Neural cell (in vitro differentiated cells): ENCODE data around the gene PARP11. TPM values are rescaled to one million over a fixed set of nuclear protein-coding genes. Genes with fewer than 3 reads are reported as not detected.

ENCODE experiments used
- H2AFZ ChIP-seq: fragments of 200-600, 300-800 bp; sonication (generic), shearing (Covaris generic); 2 replicates; pipeline ENCODE4 v1.6.0; 2014; ENCODE audit warnings: low read depth, mild to moderate bottlenecking, antibody characterized with exemption, low read length, moderate library complexity
- H3F3A ChIP-seq: fragments of 200-600 bp; shearing (Covaris generic); 2 replicates; pipeline ENCODE4 v1.6.1; 2016; ENCODE audit warnings: mild to moderate bottlenecking, moderate library complexity, mixed read lengths, antibody characterized with exemption, low read length; ENCODE audit not compliant: insufficient read depth, poor library complexity, severe bottlenecking
- H3K27ac ChIP-seq: fragments of 200-600, 300-800 bp; sonication (generic), shearing (Covaris generic); 2 replicates; pipeline ENCODE4 v1.5.1; 2014; ENCODE audit warnings: mild to moderate bottlenecking, low read length, moderate library complexity
- H3K27me3 ChIP-seq: fragments of 300-800, 200-600 bp; sonication (generic), shearing (Covaris generic); 2 replicates; pipeline ENCODE4 v1.6.0; 2014; ENCODE audit warnings: mild to moderate bottlenecking, low read depth, low read length, moderate library complexity; ENCODE audit not compliant: insufficient read depth
- H3K36me3 ChIP-seq: fragments of 300-800, 200-600 bp; sonication (generic), shearing (Covaris generic); 2 replicates; pipeline ENCODE4 v1.5.1; 2014; ENCODE audit warnings: mild to moderate bottlenecking, antibody characterized with exemption, low read length, moderate library complexity; ENCODE audit not compliant: insufficient read depth
- H3K4me2 ChIP-seq: fragments of 300-800, 200-600 bp; sonication (generic), shearing (Covaris generic); 2 replicates; pipeline ENCODE4 v1.6.0; 2014; ENCODE audit warnings: mild to moderate bottlenecking, low read length
- H3K4me3 ChIP-seq: fragments of 300-800, 200-600 bp; sonication (generic), shearing (Covaris generic); 2 replicates; pipeline ENCODE4 v1.5.1; 2014; ENCODE audit warnings: mild to moderate bottlenecking, low read length, moderate library complexity
- H3K79me2 ChIP-seq: fragments of 200-600 bp; shearing (Covaris generic); replicated peaks from 2 replicates; pipeline ENCODE4 v1.6.0; 2014; ENCODE audit warnings: mild to moderate bottlenecking, low read length, moderate library complexity; ENCODE audit not compliant: insufficient read depth
- H3K9ac ChIP-seq: fragments of 300-800, 200-600 bp; sonication (generic), shearing (Covaris generic); 2 replicates; pipeline ENCODE4 v1.6.1; 2016; ENCODE audit warnings: mild to moderate bottlenecking, low read length, mixed read lengths
- H3K9me2 ChIP-seq: fragments of 200-600 bp; shearing (Covaris generic); 2 replicates; pipeline ENCODE4 v1.6.1; 2016; ENCODE audit warnings: mild to moderate bottlenecking, low read length, mixed read lengths; ENCODE audit not compliant: insufficient read depth
- H3K9me3 ChIP-seq: fragments of 200-600, 300-800 bp; sonication (generic), shearing (Covaris generic); 2 replicates; pipeline ENCODE4 v1.6.1; 2016; ENCODE audit warnings: mild to moderate bottlenecking, mixed run types, low read length, moderate library complexity, mixed read lengths
- H4K20me1 ChIP-seq: fragments of 200-600 bp; shearing (Covaris generic); 2 replicates; pipeline ENCODE4 v1.6.1; 2016; ENCODE audit warnings: mild to moderate bottlenecking, mixed run types; ENCODE audit not compliant: insufficient read depth
- CTCF ChIP-seq: fragments of 450-650 bp; IDR thresholded peaks from 2 replicates; pipeline ENCODE4 v1.5.1; 2014; ENCODE audit warnings: antibody characterized with exemption, mild to moderate bottlenecking, moderate library complexity; ENCODE audit not compliant: poor library complexity, severe bottlenecking
- EP300 ChIP-seq: fragments of 450-650 bp; conservative IDR thresholded peaks from 2 replicates; pipeline ENCODE4 v1.6.1; 2014; ENCODE audit warnings: antibody characterized with exemption, mild to moderate bottlenecking, moderate library complexity; ENCODE audit not compliant: poor library complexity, severe bottlenecking
- EZH2 ChIP-seq: fragments of 200-600, 300-800 bp; shearing (Covaris generic), sonication (generic); IDR thresholded peaks from 2 replicates; pipeline ENCODE4 v1.6.1; 2014; ENCODE audit warnings: antibody characterized with exemption, low read length, borderline replicate concordance, mild to moderate bottlenecking; ENCODE audit not compliant: insufficient read depth, poor library complexity, severe bottlenecking
- MXI1 ChIP-seq: fragments of 450-650 bp; conservative IDR thresholded peaks from 2 replicates; pipeline ENCODE4 v1.6.1; 2014; ENCODE audit warnings: antibody characterized with exemption, mild to moderate bottlenecking; ENCODE audit not compliant: poor library complexity, severe bottlenecking
- POLR2AphosphoS5 ChIP-seq: IDR thresholded peaks from 2 replicates; pipeline ENCODE4 v1.6.1; 2012
- RAD21 ChIP-seq: fragments of 450-650 bp; conservative IDR thresholded peaks from 2 replicates; pipeline ENCODE4 v1.6.1; 2014; ENCODE audit warnings: antibody characterized with exemption, mild to moderate bottlenecking, moderate library complexity
- REST ChIP-seq: IDR thresholded peaks from 2 replicates; pipeline ENCODE4 v1.6.1; 2012; ENCODE audit warnings: borderline replicate concordance
- SMC3 ChIP-seq: fragments of 450-650 bp; conservative IDR thresholded peaks from 2 replicates; pipeline ENCODE4 v1.6.1; 2014; ENCODE audit warnings: antibody characterized with exemption, mild to moderate bottlenecking, moderate library complexity; ENCODE audit not compliant: poor library complexity
- TAF1 ChIP-seq: IDR thresholded peaks from 2 replicates; pipeline ENCODE4 v1.6.1; 2012; ENCODE audit warnings: low read depth
- polyA plus RNA-seq: library from polyadenylated mRNA; depleted of rRNA; stranded (reverse); fragments of >200 nt; gene quantifications from 2 replicates; pipeline ENCODE4 v1.2.3, GENCODE V29; 2014

The PARP11 gene
- polyA plus RNA-seq, 1 donor from 2014 or later = 20.3 TPM

GRCh38 chr12:3802721-3803120, 70.5 kb downstream of the PARP11 start:
- Histone ChIP-seq H3K4me2 (no peak overlapping the region), H3K9ac (no peak overlapping the region), H3K79me2 (no peaks in the 10 kb centered on the region), H3K9me2 (no peaks in the 10 kb centered on the region), H3K27me3 (no peaks in the 10 kb centered on the region), H3K4me3 (no peak overlapping the region), H3K36me3 (peaks cover 4% of the 10 kb centered on the region), H4K20me1 (no peaks in the 10 kb centered on the region), H3K9me3 (no peaks in the 10 kb centered on the region), H3F3A (no peaks in the 10 kb centered on the region), H3K27ac (no peak overlapping the region), H2AFZ (no peak overlapping the region)
- TF ChIP-seq RAD21 (no peak), REST (no peak), TAF1 (no peak), SMC3 (no peak)

GRCh38 chr12:3797531-3798048, 75.6 kb downstream of the PARP11 start:
- H3K9ac ChIP-seq = no peak overlapping the region
- H3K4me3 ChIP-seq = no peak overlapping the region
- no peak overlapping the region for H3K4me2 ChIP-seq
- no peaks in the 10 kb centered on the region for H3K9me2 ChIP-seq
- peaks cover 4% of the 10 kb centered on the region for H3K36me3 ChIP-seq
- H3K79me2 ChIP-seq = no peaks in the 10 kb centered on the region
- H2AFZ ChIP-seq = no peak overlapping the region
- TF ChIP-seq REST = no peak
- no peak for TF ChIP-seq EP300
- no peak for TF ChIP-seq CTCF
- no peak for TF ChIP-seq RAD21
- TF ChIP-seq EZH2 = no peak
- TF ChIP-seq POLR2AphosphoS5 = no peak
- TF ChIP-seq SMC3 = no peak
- TF ChIP-seq MXI1 = no peak
- TF ChIP-seq TAF1 = no peak
- no peaks in the 10 kb centered on the region for H3K27me3 ChIP-seq
- no peaks in the 10 kb centered on the region for H4K20me1 ChIP-seq
- H3K27ac ChIP-seq = no peak overlapping the region
- H3K9me3 ChIP-seq = no peaks in the 10 kb centered on the region
- H3F3A ChIP-seq = no peaks in the 10 kb centered on the region
